Progenitor cell of endocrine pancreas (in vitro differentiated cells): Measurements from ENCODE around the gene CYP2A7. TPM values are rescaled to one million over a fixed set of nuclear protein-coding genes. Genes with fewer than 3 reads are reported as not detected.

ENCODE experiments used
- total RNA-seq: library from RNA; stranded (reverse); gene quantifications from 2 replicates; pipeline ENCODE4 v1.2.1, GENCODE V29; 2021

The CYP2A7 gene
- total RNA-seq, 1 donor from 2014 or later: not detected

Other genes with a start within 250 kb of the CYP2A7 start
- 14.6 and 20.9 TPM in 2 replicates for gene NUMBL, start 191.6 kb downstream of the CYP2A7 start, total RNA-seq
- 55.8 and 58.6 TPM in 2 replicates for gene COQ8B, start 165.3 kb downstream of the CYP2A7 start, total RNA-seq
- gene ITPKC, start 165.1 kb downstream of the CYP2A7 start, total RNA-seq: 20.1 and 20.7 TPM in 2 replicates
- gene ACTMAP, start 131.8 kb downstream of the CYP2A7 start, total RNA-seq: 21.1 and 22.5 TPM in 2 replicates
- 111 and 126 TPM in 2 replicates for gene SNRPA, start 131.0 kb downstream of the CYP2A7 start, total RNA-seq
- gene MIA, start 106.7 kb downstream of the CYP2A7 start, total RNA-seq: 4.6 and 8.5 TPM in 2 replicates
- gene RAB4B, start 104.0 kb downstream of the CYP2A7 start, total RNA-seq: 20.7 and 21.5 TPM in 2 replicates
- gene EGLN2, start 83.0 kb downstream of the CYP2A7 start, total RNA-seq: 107 and 110 TPM in 2 replicates
- not detected in 2 replicates for gene CYP2A6, start 31.8 kb downstream of the CYP2A7 start, total RNA-seq
- 2.0 and 3.0 TPM in 2 replicates for gene CYP2B6, start 109.1 kb upstream of the CYP2A7 start, total RNA-seq
- gene CYP2A13, start 206.2 kb upstream of the CYP2A7 start, total RNA-seq: 0.17 TPM in 1 of 2 replicates, not detected in the other
- not detected in 2 replicates for gene CYP2F1, start 232.2 kb upstream of the CYP2A7 start, total RNA-seq